Sigmoid colon (tissue), 4 donors: Measurements from ENCODE around the gene HAAO.

Experiments
- CTCF ChIP-seq, 4 experiments: fragments of 450-650 bp in 3 of 4; fragments of 200-600 bp in 1 of 4; IDR thresholded peaks; one replicate each; pipeline ENCODE4 v1.5.1; 2016 to 2019; ENCODE audit warnings: antibody characterized with exemption in 4 of 4, mild to moderate bottlenecking in 3 of 4, moderate library complexity in 2 of 4
- EP300 ChIP-seq, 4 donors: sonication (generic); formaldehyde crosslinking; IDR thresholded peaks; one replicate each; pipeline ENCODE4 v1.6.1; 2017; ENCODE audit warnings: antibody characterized with exemption in 4 of 4
- POLR2A ChIP-seq, 2 donors: fragments of 450-650 bp; IDR thresholded peaks; one replicate each; pipeline ENCODE4 v1.6.1; 2016; ENCODE audit warnings: antibody characterized with exemption in 2 of 2, mild to moderate bottlenecking in 2 of 2, moderate library complexity in 2 of 2
- POLR2AphosphoS5 ChIP-seq, 4 donors: sonication (generic); formaldehyde crosslinking; IDR thresholded peaks; one replicate each; pipeline ENCODE4 v1.6.1; 2017; ENCODE audit warnings: antibody characterized with exemption in 4 of 4

- TF ChIP-seq POLR2AphosphoS5 (IDR thresholded peaks at IDR 0.05) (no peak), CTCF (IDR thresholded peaks at IDR 0.05) (no peak), POLR2A (IDR thresholded peaks at IDR 0.05) (no peak), EP300 (IDR thresholded peaks at IDR 0.05) (no peak)
Observed at GRCh38 chr2:42795841-42796301, 3.5 kb upstream of the HAAO start.
